Vagina (tissue), 2 donors: ENCODE measurements around the gene ERGIC1. TPM values are rescaled to one million over a fixed set of nuclear protein-coding genes. Genes with fewer than 3 reads are reported as not detected.
A peak's percentile ranks its signal among the peaks of the same experiment; 100 is the strongest.

Experiments
- DNase-seq, 2 donors: peaks; one replicate each; pipeline ENCODE4 v3.0.0-alpha.2; 2017; ENCODE audit errors: extremely low spot score in 2 of 2
- H3K27ac ChIP-seq: fragments of 200-600 bp; sonication (generic); one replicate; pipeline ENCODE4 v1.5.1; 2019
- H3K27me3 ChIP-seq: fragments of 200-600 bp; sonication (generic); one replicate; pipeline ENCODE4 v1.5.1; 2019
- H3K36me3 ChIP-seq, 2 donors: fragments of 200-600 bp; sonication (generic); one replicate each; pipeline ENCODE4 v1.5.1; 2017 to 2019
- H3K4me1 ChIP-seq: fragments of 200-600 bp; sonication (generic); one replicate; pipeline ENCODE4 v1.5.1; 2019
- H3K4me3 ChIP-seq, 2 donors: fragments of 200-600 bp; sonication (generic); 1 replicate in 1 of 2; 2 replicates in 1 of 2; pipeline ENCODE4 v1.5.1; 2016 to 2019
- H3K9me3 ChIP-seq: fragments of 200-600 bp; sonication (generic); one replicate; pipeline ENCODE4 v1.5.1; 2019
- POLR2A ChIP-seq, 2 donors: fragments of 450-650 bp; IDR thresholded peaks; one replicate each; pipeline ENCODE4 v1.6.1; 2017; ENCODE audit warnings: antibody characterized with exemption in 2 of 2, mild to moderate bottlenecking in 2 of 2, moderate library complexity in 2 of 2
- POLR2AphosphoS5 ChIP-seq, 2 donors: sonication (generic); formaldehyde crosslinking; IDR thresholded peaks; one replicate each; pipeline ENCODE4 v1.9.0; 2017; ENCODE audit warnings: antibody characterized with exemption in 2 of 2, mild to moderate bottlenecking in 2 of 2, low read depth in 1 of 2; ENCODE audit not compliant: insufficient read depth in 1 of 2
- intact Hi-C: fragments of 100-400 bp; cut with DNase I; formaldehyde crosslinking; loops from one replicate; pipeline ENCODE4 v1.15.1; 2023
- total RNA-seq: library from RNA; depleted of rRNA; stranded (reverse); fragments of >200 nt; gene quantifications from one replicate; pipeline ENCODE4 v1.2.3, GENCODE V29; 2016
- TF ChIP-seq, protein P1 (sequence below), 3 experiments: fragments of 450-650 bp in 2 of 3; fragments of 200-600 bp in 1 of 3; sonication (generic) in 1 of 3; IDR thresholded peaks; one replicate each; pipeline ENCODE4 v1.5.1; 2017 to 2019; ENCODE audit warnings: antibody characterized with exemption in 3 of 3, mild to moderate bottlenecking in 2 of 3, moderate library complexity in 2 of 3

Gene ERGIC1
- total RNA-seq, 1 donor from 2014 or later = 97.2 TPM

DNA sequence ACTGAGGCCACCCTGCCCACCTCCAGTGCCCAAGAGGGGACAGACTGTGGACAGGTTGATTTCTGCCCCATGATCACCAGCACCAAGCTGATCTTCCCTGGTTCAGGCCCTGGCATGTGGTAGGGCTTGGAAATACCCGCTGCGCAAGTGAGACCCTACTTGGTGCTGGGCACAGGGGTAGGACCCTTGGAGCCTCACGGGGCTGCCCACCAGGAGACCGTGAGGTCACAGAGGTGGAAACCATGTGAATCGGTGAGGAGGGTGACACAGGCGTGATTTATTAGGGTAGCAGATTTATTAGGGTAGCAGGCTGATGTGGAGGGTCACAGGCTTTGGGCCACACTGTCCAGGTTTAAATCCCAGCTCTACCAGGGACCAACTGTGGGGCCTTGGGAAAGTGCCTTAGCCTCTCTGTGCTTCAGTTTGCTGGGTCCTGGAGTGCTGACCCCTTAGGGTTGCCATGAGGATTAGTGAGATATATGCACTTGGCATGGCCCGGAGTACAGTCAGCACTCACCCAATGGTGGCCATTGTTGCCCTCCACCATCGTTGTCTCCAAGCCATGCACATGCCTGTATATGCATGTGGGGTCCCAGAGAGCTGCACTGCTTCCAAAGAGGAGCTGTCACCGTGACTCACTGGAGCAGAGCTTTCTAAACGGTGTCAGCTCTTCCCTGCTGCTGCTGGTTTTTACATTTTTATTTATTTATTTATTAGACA is 42.2 kb upstream of the ERGIC1 start:
- Histone ChIP-seq H3K4me1 (peaks cover 59% of the 10 kb centered on the region), H3K27me3 (no peaks in the 10 kb centered on the region), H3K9me3 (no peaks in the 10 kb centered on the region), H3K27ac (peak overlapping the region; percentile 92), H3K36me3 (no peaks in the 10 kb centered on the region), H3K4me3 (no peak overlapping the region)
- intact Hi-C loops = no loop called here
- no peak for DNase-seq
- no peak for TF ChIP-seq POLR2AphosphoS5 (IDR thresholded peaks at IDR 0.05; ENCODE audit: insufficient read depth in 1 of 2, low read depth in 1 of 2)
- TF ChIP-seq, protein P1, sequence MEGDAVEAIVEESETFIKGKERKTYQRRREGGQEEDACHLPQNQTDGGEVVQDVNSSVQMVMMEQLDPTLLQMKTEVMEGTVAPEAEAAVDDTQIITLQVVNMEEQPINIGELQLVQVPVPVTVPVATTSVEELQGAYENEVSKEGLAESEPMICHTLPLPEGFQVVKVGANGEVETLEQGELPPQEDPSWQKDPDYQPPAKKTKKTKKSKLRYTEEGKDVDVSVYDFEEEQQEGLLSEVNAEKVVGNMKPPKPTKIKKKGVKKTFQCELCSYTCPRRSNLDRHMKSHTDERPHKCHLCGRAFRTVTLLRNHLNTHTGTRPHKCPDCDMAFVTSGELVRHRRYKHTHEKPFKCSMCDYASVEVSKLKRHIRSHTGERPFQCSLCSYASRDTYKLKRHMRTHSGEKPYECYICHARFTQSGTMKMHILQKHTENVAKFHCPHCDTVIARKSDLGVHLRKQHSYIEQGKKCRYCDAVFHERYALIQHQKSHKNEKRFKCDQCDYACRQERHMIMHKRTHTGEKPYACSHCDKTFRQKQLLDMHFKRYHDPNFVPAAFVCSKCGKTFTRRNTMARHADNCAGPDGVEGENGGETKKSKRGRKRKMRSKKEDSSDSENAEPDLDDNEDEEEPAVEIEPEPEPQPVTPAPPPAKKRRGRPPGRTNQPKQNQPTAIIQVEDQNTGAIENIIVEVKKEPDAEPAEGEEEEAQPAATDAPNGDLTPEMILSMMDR (IDR thresholded peaks at IDR 0.05) = no peak
- TF ChIP-seq POLR2A (IDR thresholded peaks at IDR 0.05) = no peak

DNA sequence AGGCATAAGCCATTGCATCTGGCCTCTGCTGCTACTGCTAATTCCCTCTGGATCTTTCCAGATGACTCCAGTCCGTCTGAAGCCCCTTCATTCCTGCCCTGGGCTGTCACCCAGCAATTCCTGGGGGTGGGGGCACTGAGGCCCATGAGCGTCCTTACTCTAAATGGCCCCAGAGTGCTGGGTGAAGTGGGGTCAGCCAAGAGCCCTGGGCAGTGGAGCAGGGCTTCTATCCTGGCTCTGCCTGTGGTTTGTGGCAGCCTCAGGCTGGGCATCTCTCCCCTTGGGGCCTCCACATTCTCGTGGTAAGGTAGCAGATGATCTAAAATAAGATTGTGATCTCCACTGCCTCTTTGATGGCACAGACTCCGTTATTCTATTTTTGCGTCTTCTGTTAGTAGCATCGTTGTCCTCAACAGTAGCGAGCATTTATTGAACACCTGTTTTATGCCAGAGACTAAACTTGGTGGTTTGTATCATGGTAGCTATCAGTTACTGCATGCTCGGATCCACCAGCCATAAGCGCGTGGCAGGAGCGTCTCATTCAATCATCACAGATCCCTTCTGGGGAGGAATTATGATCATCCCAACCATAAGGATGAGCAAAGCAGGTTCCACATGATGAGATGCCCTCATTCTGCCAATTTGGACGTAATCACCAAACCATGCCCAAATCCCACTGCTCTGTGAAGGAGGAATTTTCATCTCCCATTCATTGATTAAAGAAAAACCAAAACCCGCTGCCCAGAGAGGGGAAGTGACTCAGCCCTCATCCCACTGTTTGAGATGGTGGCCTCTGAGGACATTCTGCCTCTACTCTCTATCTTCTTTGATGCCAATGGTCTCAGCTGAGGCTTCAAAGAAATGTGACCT is 41.1 kb upstream of the ERGIC1 start:
- DNase-seq = no peak
- intact Hi-C loops = no loop called here
- no peaks in the 10 kb centered on the region for H3K27me3 ChIP-seq
- TF ChIP-seq, protein P1 (IDR thresholded peaks at IDR 0.05) = no peak
- TF ChIP-seq POLR2A (IDR thresholded peaks at IDR 0.05) (no peak), POLR2AphosphoS5 (IDR thresholded peaks at IDR 0.05; ENCODE audit: insufficient read depth in 1 of 2, low read depth in 1 of 2) (no peak)
- peaks cover 66% of the 10 kb centered on the region for H3K4me1 ChIP-seq
- H3K27ac ChIP-seq = peak overlapping the region; percentile 92
- no peak overlapping the region for H3K4me3 ChIP-seq
- H3K9me3 ChIP-seq = no peaks in the 10 kb centered on the region
- no peaks in the 10 kb centered on the region for H3K36me3 ChIP-seq

DNA sequence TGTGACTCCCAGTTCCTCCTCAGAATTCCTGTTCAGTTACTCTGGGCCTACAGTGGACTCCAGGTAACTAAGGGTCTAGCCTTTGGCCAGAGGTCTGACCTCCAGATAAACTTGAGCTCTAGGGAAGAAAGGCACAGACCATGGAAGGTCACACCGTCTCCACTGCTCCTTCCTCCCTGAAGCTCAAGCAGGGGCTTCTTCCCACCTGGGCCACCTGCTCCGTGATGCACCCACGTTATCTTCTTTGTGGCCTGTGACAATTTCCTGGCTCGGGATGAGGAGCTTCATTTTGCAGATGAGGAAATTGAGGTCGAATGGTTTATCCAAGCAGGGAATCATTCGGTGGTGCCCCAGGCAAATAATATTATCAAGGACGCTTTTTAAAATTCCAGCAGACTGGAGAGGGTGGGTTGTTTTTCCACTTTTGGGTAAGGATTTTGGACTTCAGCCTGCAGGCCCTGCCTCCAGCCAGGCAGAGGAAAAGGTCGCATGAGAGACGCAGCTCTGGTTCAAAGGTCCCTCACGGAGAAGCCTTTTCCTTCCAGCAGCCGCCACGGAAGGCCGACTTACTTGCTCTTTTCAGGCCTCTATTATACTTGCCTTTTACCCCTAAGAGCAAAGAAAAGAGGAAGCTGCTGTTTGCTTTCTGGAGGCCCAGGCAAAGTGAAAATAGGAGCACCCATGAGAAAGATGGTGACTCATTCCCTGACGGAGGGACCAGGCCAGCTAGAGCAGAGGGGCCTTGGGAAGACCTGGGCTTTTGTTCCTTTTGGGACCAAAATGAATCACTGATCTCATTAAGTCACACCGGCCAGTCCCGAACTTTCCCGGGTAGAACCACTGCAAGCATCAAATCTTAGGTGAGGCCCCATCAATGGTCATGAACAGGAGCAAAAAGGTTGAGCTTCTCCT is 40.2 kb upstream of the ERGIC1 start:
- intact Hi-C loops = loop anchor here (2.0 kb wide), 1 partner anchor 21 kb away; no protein-coding TSS in a partner anchor
- DNase-seq = no peak
- no peaks in the 10 kb centered on the region for H3K36me3 ChIP-seq
- peak overlapping the region; percentile 92 for H3K27ac ChIP-seq
- TF ChIP-seq POLR2A (IDR thresholded peaks at IDR 0.05) (no peak), POLR2AphosphoS5 (IDR thresholded peaks at IDR 0.05; ENCODE audit: insufficient read depth in 1 of 2, low read depth in 1 of 2) (no peak)
- TF ChIP-seq, protein P1 (IDR thresholded peaks at IDR 0.05) = no peak
- peaks cover 65% of the 10 kb centered on the region for H3K4me1 ChIP-seq
- no peak overlapping the region for H3K4me3 ChIP-seq
- no peaks in the 10 kb centered on the region for H3K27me3 ChIP-seq
- H3K9me3 ChIP-seq = no peaks in the 10 kb centered on the region

DNA sequence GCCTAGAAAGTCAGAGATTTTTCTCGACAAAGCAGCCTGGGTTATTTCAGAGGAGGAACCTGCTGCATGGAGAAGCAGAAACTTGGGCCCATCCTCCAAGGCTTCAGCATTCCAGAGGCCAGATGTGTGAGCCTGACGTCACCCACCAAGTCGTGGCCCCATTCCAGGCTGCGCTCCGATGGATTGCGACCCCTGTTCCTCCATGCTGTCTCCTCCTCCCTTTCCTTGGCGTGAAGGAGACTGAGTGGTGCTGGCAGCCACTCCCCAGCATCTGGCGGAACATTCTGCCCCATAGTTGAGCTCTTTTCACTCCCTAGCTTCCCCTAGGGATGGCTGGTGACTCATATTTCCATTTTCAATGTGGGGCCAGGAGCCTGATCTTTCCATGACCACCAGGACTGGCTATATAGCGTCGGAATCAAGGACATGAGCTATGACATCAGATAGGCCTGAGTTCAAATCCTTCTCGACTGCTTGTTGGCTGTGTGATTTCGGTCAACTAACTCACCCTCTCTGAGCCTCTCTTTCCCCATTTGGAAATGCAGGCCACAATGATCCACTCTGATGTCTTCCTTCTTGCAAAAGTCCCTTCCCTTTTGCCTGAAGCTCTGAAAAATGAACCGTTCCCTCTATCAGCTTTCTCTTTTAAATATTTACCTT is 38.6 kb upstream of the ERGIC1 start:
- Histone ChIP-seq H3K9me3 (no peaks in the 10 kb centered on the region), H3K4me1 (peaks cover 65% of the 10 kb centered on the region), H3K27me3 (no peaks in the 10 kb centered on the region), H3K27ac (peak overlapping the region; percentile 92), H3K4me3 (no peak overlapping the region), H3K36me3 (no peaks in the 10 kb centered on the region)
- peak in 1 of 2 donors; percentile 100 for DNase-seq
- intact Hi-C loops = loop anchor here (2.0 to 5.0 kb wide), 2 partner anchors 23 to 77 kb away; no protein-coding TSS in a partner anchor
- TF ChIP-seq POLR2A (IDR thresholded peaks at IDR 0.05) (no peak), POLR2AphosphoS5 (IDR thresholded peaks at IDR 0.05; ENCODE audit: insufficient read depth in 1 of 2, low read depth in 1 of 2) (peak; percentile 97 to 98)
- TF ChIP-seq, protein P1 (IDR thresholded peaks at IDR 0.05) = peak in 1 of 3 experiments; percentile 26
